Measurements from ENCODE around the gene MAPK6. TPM values are rescaled to one million over a fixed set of nuclear protein-coding genes. Genes with fewer than 3 reads are reported as not detected.
"Not testable (repeated sequence)": the region's sequence is repeated elsewhere in the genome, so short reads cannot be mapped to it uniquely, and the experiment has no call there.

MAPK6 gene
- polyA plus RNA-seq, 1 donor from 2014 or later, result 5.8 TPM

GRCh38 chr15:52076889-52077781, 58.1 kb downstream of the MAPK6 start:
- Mint-ChIP-seq H3K36me3 (no peaks in the 10 kb centered on the region), H3K27ac (no peak overlapping the region), H3K27me3 (peaks cover 2% of the 10 kb centered on the region), H3K9me3 (no peaks in the 10 kb centered on the region), H3K4me3 (no peak overlapping the region), H3K4me1 (peaks cover 2 to 5% (median 3%) of the 10 kb centered on the region in 3 donors)

- Mint-ChIP-seq H3K4me3 (no peak overlapping the region), H3K27me3 (peaks cover 2% of the 10 kb centered on the region), H3K9me3 (no peaks in the 10 kb centered on the region), H3K36me3 (no peaks in the 10 kb centered on the region), H3K27ac (no peak overlapping the region), H3K4me1 (peaks cover 12 to 16% (median 13%) of the 10 kb centered on the region in 3 donors)
Observed at GRCh38 chr15:52078197-52078875, 59.3 kb downstream of the MAPK6 start.

GRCh38 chr15:52078876-52079700, 60.1 kb downstream of the MAPK6 start:
- no peak overlapping the region for H3K27ac Mint-ChIP-seq
- H3K27me3 Mint-ChIP-seq, result peaks cover 2% of the 10 kb centered on the region
- H3K4me3 Mint-ChIP-seq, result no peak overlapping the region
- H3K9me3 Mint-ChIP-seq, result no peaks in the 10 kb centered on the region
- H3K4me1 Mint-ChIP-seq, result peaks cover 13 to 17% (median 17%) of the 10 kb centered on the region in 3 donors
- H3K36me3 Mint-ChIP-seq, result no peaks in the 10 kb centered on the region

GRCh38 chr15:52080031-52080430, 61.0 kb downstream of the MAPK6 start:
- no peak overlapping the region for H3K27ac Mint-ChIP-seq

GRCh38 chr15:52080706-52081392, 61.8 kb downstream of the MAPK6 start:
- H3K4me3 Mint-ChIP-seq, result peak overlapping the region in 1 of 4 donors; percentile 20
- H3K4me1 Mint-ChIP-seq, result peaks cover 13 to 17% (median 17%) of the 10 kb centered on the region in 3 donors
- H3K27me3 Mint-ChIP-seq, result peaks cover 2% of the 10 kb centered on the region
- no peaks in the 10 kb centered on the region for H3K36me3 Mint-ChIP-seq
- H3K27ac Mint-ChIP-seq, result no peak overlapping the region
- no peaks in the 10 kb centered on the region for H3K9me3 Mint-ChIP-seq

More at GRCh38 chr15:52080031-52080430, 61.0 kb downstream of the MAPK6 start:
- Mint-ChIP-seq H3K4me3 (no peak overlapping the region), H3K4me1 (peaks cover 13 to 17% (median 17%) of the 10 kb centered on the region in 3 donors), H3K27me3 (peaks cover 2% of the 10 kb centered on the region), H3K9me3 (no peaks in the 10 kb centered on the region), H3K36me3 (no peaks in the 10 kb centered on the region)

GRCh38 chr15:52082197-52083036, 63.4 kb downstream of the MAPK6 start:
- Mint-ChIP-seq H3K27ac (peak overlapping the region in 2 of 3 donors; percentile 52 to 67), H3K4me1 (peaks cover 13 to 17% (median 17%) of the 10 kb centered on the region in 3 donors), H3K27me3 (peaks cover 2% of the 10 kb centered on the region), H3K9me3 (no peaks in the 10 kb centered on the region), H3K4me3 (peak overlapping the region in 2 of 4 donors; percentile 50 to 55), H3K36me3 (no peaks in the 10 kb centered on the region)

GRCh38 chr15:52083037-52083359, 64.0 kb downstream of the MAPK6 start:
- Mint-ChIP-seq H3K4me3 (peak overlapping the region in 1 of 4 donors; percentile 55), H3K27ac (peak overlapping the region in 1 of 3 donors; percentile 52)
- H3K9me3 Mint-ChIP-seq, result not testable (repeated sequence)

GRCh38 chr15:52083603-52084002, 64.6 kb downstream of the MAPK6 start:
- Mint-ChIP-seq H3K36me3 (no peaks in the 10 kb centered on the region), H3K4me1 (peaks cover 13 to 17% (median 17%) of the 10 kb centered on the region in 3 donors), H3K9me3 (no peaks in the 10 kb centered on the region), H3K27ac (no peak overlapping the region), H3K4me3 (no peak overlapping the region), H3K27me3 (peaks cover 2% of the 10 kb centered on the region)

More at GRCh38 chr15:52083037-52083359, 64.0 kb downstream of the MAPK6 start:
- peaks cover 13 to 17% (median 17%) of the 10 kb centered on the region in 3 donors for H3K4me1 Mint-ChIP-seq
- not testable (repeated sequence) for H3K27me3 Mint-ChIP-seq, H3K36me3 Mint-ChIP-seq

GRCh38 chr15:52085299-52085698, 66.3 kb downstream of the MAPK6 start:
- H3K27me3 Mint-ChIP-seq, result peaks cover 3% of the 10 kb centered on the region
- peaks cover 1% of the 10 kb centered on the region for H3K36me3 Mint-ChIP-seq
- peak overlapping the region in 1 of 3 donors; percentile 20 for H3K27ac Mint-ChIP-seq
- H3K4me1 Mint-ChIP-seq, result peaks cover 11 to 17% (median 13%) of the 10 kb centered on the region in 3 donors
- no peak overlapping the region for H3K4me3 Mint-ChIP-seq
- peaks cover 4 to 8% (median 7%) of the 10 kb centered on the region in 3 donors for H3K9me3 Mint-ChIP-seq

GRCh38 chr15:52086011-52086786, 67.2 kb downstream of the MAPK6 start:
- peaks cover 11 to 17% (median 13%) of the 10 kb centered on the region in 3 donors for H3K4me1 Mint-ChIP-seq
- H3K9me3 Mint-ChIP-seq, result peaks cover 4 to 12% (median 10%) of the 10 kb centered on the region in 3 donors
- H3K27me3 Mint-ChIP-seq, result peaks cover 2% of the 10 kb centered on the region
- H3K36me3 Mint-ChIP-seq, result peaks cover 5% of the 10 kb centered on the region
- no peak overlapping the region for H3K4me3 Mint-ChIP-seq
- H3K27ac Mint-ChIP-seq, result no peak overlapping the region

GRCh38 chr15:52090193-52090592, 71.2 kb downstream of the MAPK6 start:
- Mint-ChIP-seq H3K4me3 (no peak overlapping the region), H3K36me3 (peaks cover 6% of the 10 kb centered on the region), H3K27ac (peak overlapping the region in 1 of 3 donors; percentile 20), H3K27me3 (peaks cover 2% of the 10 kb centered on the region), H3K4me1 (no peaks in the 10 kb centered on the region), H3K9me3 (peaks cover 4 to 12% (median 10%) of the 10 kb centered on the region in 3 donors)

- Mint-ChIP-seq H3K27ac (no peak overlapping the region), H3K4me3 (no peak overlapping the region), H3K36me3 (peaks cover 6% of the 10 kb centered on the region), H3K27me3 (peaks cover 2% of the 10 kb centered on the region), H3K4me1 (no peaks in the 10 kb centered on the region), H3K9me3 (peaks cover 4 to 17% (median 10%) of the 10 kb centered on the region in 3 donors)
Observed at GRCh38 chr15:52093167-52093538, 74.1 kb downstream of the MAPK6 start.
